GM19324 (cell line): ENCODE data around the gene RBM27.
"Not testable (repeated sequence)": the region's sequence is repeated elsewhere in the genome, so short reads cannot be mapped to it uniquely, and the experiment has no call there.

Experiments
- ATAC-seq: cut with Tn5 transposase; IDR thresholded peaks from one replicate; pipeline ENCODE4 v1.9.1; 2021; ENCODE audit warnings: mild to moderate bottlenecking, moderate library complexity; ENCODE audit not compliant: unreplicated experiment, low FRiP score

The RBM27 gene, protein sequence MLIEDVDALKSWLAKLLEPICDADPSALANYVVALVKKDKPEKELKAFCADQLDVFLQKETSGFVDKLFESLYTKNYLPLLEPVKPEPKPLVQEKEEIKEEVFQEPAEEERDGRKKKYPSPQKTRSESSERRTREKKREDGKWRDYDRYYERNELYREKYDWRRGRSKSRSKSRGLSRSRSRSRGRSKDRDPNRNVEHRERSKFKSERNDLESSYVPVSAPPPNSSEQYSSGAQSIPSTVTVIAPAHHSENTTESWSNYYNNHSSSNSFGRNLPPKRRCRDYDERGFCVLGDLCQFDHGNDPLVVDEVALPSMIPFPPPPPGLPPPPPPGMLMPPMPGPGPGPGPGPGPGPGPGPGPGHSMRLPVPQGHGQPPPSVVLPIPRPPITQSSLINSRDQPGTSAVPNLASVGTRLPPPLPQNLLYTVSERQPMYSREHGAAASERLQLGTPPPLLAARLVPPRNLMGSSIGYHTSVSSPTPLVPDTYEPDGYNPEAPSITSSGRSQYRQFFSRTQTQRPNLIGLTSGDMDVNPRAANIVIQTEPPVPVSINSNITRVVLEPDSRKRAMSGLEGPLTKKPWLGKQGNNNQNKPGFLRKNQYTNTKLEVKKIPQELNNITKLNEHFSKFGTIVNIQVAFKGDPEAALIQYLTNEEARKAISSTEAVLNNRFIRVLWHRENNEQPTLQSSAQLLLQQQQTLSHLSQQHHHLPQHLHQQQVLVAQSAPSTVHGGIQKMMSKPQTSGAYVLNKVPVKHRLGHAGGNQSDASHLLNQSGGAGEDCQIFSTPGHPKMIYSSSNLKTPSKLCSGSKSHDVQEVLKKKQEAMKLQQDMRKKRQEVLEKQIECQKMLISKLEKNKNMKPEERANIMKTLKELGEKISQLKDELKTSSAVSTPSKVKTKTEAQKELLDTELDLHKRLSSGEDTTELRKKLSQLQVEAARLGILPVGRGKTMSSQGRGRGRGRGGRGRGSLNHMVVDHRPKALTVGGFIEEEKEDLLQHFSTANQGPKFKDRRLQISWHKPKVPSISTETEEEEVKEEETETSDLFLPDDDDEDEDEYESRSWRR

GRCh38 chr5:146203011-146203871 lies at the start of gene RBM27:
TSS of gene RBM27 (plus strand) at chr5:146203605. CDS start at chr5:146203766, 161 bp downstream.
- ATAC-seq = peak; percentile 100

DNA sequence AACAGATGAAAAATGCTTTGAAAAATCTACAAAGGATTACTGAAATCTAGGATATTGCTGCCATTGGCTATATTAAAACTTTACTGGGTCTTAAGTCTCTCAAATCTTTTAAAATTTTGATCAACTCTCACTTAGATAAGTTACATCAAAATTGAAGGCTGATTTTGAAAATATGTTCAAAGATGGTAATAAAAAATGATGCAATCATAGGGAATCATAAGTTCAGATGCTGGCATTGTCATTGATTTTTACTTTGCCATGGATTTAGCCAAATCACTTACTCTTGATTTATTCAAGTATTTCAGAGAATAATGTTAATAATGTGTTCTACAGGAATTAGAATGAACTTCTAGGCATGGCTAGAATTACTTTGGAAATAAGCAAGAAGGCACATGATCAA lies 45.1 kb upstream of the RBM27 start:
- ATAC-seq = no peak

DNA sequence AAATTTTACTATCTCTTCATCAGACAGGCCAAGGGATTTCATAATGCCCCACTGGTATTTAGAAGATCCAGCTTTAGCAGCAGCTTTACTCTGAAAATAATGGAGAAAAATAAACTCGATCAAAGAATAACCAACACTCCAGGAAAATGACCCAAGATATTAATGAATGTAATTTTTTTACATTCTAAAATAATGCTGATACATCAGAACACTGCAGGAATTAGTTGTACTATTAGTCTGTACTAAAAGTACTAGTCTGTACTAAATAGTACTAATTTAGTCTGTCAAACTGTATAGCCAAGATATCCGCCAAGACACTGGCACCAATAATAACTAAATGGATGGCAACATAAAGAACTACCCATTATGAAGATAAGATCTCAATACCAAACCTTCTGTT lies 39.0 kb upstream of the RBM27 start:
- no peak for ATAC-seq

DNA sequence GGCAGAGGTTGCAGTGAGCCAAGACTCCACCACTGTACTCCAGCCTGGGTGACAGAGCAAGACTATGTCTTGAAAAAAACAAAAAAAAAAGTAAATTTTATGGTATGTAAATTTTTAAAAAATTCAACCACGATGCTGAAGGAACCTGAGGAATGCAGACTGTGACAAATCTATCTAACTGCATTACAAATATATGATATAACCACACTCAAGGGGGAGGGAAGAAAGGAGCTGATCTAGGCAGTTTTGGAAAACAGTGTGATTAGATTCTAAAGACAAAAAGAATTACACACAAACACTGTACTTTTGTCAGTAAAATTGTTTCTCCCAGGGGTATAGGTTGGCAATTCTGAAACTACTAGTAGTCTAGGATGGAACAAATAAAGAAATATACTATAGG lies 37.9 kb upstream of the RBM27 start:
- ATAC-seq = no peak

GRCh38 chr5:146165903-146166302 lies 37.5 kb upstream of the RBM27 start:
- ATAC-seq = no peak

GRCh38 chr5:146169076-146169475 lies 34.3 kb upstream of the RBM27 start:
- ATAC-seq = no peak

DNA sequence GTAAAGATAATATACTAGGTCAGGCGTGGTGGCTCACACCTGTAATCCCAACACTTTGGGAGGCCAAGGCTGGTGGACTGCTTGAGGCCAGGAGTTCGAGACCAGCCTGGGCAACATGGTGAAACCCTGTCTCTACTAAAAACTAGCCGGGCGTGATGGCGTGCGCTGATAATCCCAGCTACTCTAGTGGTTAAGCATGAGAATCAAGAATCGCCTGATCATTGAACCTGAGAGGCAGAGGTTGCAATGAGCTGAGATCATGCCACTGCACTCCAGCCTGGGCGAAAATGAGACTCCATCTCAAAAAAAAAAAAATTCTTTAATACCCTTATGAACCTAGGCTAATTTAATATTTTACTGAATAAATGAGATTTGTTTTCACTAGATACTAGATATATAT lies 30.4 kb upstream of the RBM27 start:
- peak; percentile 36 for ATAC-seq

DNA sequence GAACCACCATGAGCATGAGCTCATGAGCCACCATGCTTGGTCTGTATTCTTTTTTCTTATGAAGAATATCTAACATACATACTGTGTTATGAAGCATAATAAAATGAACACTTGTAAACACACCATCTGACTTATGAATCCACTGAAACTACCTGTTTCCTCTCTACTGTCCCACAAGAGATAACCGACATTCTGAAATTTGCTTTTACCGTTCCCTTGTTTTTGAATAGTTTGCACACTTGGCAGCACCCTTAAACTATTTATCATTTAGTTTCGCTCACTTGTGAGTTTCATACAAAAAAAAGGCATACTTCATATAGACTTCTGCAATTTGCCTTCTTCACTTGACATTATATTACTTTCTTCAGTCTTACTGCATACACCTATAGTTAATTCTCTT lies 29.8 kb upstream of the RBM27 start:
- ATAC-seq = peak; percentile 87

- no peak for ATAC-seq
These were observed 26.6 kb upstream of the RBM27 start for GRCh38 chr5:146176805-146177204.

GRCh38 chr5:146179696-146180095 lies 23.7 kb upstream of the RBM27 start:
- ATAC-seq = no peak

DNA sequence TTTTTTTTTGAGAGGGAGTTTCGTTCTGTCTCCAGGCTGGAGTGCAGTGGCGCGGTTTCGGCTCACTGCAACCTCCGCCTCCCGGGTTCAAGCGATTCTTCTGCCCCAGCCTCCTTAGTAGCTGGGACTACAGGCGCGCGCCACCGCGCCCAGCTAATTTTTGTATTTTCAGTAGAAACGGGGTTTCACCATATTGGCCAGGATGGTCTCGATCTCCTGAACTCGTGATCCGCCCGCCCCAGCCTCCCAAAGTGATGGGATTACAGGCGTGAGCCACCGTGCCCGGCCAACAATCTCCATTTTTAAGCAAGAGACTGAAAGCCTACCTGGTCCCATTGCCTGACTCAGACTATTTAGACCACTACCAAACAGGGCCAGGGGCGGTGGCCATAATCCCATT lies 20.0 kb upstream of the RBM27 start:
- ATAC-seq = not testable (repeated sequence)

DNA sequence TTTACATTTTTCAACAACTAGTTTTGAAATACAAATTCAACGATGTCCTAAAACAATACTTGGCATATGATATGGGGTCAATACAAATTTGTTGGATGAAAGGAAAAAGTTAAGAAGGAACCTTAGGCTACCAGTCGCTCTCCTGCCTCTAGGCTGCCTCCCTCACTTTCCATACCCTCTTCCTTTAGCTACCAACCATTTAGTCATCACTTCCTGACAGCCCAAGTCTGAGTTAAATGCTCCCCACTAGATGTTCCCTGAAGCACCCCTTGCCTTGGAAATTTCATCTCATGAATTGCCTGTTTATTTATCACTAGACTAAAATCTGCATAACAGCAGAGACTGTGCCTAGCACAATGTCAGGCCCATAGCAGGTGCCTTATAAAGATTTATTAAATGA lies 18.2 kb upstream of the RBM27 start:
- no peak for ATAC-seq

DNA sequence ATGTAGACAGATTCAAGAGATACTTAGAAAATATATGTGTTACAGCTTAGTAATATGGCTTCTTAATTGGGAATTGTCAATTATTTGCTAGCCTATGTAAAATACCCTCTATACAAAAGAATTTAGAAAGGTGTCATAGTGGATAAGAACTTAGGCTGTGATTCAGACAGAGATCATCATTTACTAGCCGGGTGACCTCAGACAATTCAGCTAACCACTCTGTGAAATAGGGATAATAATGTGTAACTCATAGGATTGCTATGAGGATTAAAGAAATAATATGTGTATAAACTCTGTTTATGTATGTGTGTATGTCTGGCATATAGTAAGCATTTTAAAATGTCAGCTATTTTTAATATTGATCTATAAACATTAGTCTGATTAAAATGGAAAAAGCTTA lies 15.0 kb upstream of the RBM27 start:
- no peak for ATAC-seq

DNA sequence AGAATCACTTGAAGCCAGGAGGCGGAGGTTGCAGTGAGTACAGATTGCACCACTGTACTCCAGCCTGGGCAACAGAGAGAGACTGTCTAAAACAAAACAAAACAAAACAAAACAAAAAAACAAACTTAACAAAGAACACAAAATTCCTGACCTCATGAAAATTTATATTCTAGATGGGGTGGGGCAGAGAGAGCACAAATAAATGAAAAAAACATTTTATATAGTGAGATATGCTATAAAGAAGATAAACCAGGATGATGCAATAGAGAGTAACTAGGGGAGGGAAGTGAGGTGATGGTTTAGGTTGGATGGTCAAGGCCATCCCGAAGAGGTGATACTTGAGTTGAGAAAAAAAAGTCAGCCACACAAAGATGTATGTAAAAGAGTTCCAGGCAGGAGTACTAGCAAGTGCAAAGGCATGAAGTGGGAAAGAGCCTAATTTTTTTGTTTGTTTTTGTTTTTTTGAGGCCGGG lies 10.8 kb upstream of the RBM27 start:
- ATAC-seq = no peak

GRCh38 chr5:146193285-146193684 lies 10.1 kb upstream of the RBM27 start:
- ATAC-seq = no peak

DNA sequence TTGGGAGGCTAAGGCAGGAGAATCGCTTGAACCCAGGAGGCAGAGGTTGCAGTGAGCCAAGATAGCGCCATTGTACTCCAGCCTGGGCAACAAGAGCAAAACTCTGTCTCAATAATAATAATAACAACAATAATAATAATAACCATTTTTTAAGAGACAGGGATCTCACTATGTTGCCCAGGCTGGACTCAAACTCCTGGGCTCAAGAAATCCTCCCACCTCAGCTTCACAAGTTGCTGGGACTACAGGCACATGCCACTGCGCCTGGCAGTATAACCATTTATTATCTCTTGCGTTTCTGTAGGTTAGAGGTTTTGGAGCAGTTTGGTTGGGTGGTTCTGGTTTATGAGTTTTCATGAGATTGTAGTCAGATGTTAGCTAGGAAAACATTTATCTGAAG lies 8.4 kb upstream of the RBM27 start:
- ATAC-seq = not testable (repeated sequence)

- no peak for ATAC-seq
These were observed 6.9 kb upstream of the RBM27 start for GRCh38 chr5:146196459-146197048.

DNA sequence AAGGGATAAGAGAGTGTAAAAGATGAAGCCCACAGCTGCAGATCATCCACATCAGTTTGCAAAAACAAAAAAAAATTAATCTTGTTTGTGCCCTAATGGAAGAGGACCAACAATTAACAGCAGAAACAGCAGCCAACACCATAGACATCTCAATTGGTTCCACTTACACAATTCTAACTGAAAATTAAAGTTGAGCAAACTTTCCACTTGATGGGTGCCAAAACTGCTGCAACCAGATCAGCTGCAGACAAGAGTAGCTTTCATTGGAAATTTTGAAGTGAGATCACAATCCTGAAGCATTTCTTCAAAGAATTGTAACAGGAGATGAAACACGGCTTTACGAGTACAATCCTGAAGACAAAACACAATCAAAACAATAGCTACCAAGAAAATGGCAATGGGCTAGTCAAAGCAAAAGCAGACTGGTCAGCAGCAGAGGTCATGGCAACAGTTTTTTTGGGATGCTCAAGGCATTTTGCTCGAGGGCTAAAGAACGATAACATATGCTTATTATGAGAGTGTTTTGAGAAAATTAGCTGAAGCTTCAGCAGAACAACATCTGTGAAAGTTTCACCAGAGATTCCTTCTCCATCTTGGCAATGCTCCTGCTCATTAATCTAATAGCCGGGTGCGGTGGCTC lies 4.1 kb upstream of the RBM27 start:
- ATAC-seq = no peak

GRCh38 chr5:146201795-146202194 lies 1.6 kb upstream of the RBM27 start:
- ATAC-seq = not testable (repeated sequence)
